ENCODE data around the gene SUSD1.
"Not testable (repeated sequence)": the region's sequence is repeated elsewhere in the genome, so short reads cannot be mapped to it uniquely, and the experiment has no call there.

Gene SUSD1

DNA sequence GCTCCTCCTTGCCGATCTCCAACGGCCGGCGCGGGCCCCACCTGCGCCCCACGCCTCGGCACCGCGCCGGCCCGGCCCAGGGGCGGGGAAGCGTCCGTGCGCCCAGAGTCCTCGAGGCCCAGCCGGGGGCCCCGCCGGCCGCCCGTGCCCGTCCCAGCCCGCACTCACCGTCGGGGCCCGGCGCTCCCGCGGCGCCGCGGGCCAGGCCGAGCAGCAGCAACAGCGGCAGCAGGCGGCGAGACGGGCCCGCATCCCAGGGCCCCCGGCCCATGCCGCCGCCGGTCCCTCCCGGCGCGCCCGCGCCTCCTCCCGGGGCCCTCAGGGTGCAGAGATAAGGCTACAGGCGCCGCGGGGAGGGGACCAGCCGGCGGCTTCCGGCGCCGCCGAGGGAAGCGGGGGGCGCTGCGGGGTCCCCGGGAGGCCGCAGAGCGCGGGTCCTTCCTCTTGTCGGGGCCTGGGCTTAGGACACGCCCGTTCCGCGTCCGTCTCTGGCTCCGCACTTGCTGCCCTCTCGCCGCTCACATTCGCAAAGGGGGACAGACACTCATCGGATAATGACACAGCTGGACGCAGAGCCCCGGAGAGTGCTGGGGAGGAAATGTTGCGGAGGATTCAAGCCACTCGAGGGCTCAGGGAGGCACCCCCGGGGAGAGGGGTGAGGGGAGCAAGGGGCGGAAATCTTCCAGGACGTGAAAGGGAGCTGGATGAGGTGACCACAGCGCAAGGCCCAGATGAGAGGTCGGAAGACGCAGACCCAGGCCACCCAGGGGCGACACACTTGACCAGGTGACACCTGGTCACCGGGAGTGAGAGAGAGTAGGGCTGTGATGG lies at the start of gene SUSD1:
Gene SUSD1 (minus strand): TSS at position 333 of the 831 bp plus-strand sequence. CDS start 62 bp downstream, at position 271.
- peak; percentile 48 for DNase-seq

DNA sequence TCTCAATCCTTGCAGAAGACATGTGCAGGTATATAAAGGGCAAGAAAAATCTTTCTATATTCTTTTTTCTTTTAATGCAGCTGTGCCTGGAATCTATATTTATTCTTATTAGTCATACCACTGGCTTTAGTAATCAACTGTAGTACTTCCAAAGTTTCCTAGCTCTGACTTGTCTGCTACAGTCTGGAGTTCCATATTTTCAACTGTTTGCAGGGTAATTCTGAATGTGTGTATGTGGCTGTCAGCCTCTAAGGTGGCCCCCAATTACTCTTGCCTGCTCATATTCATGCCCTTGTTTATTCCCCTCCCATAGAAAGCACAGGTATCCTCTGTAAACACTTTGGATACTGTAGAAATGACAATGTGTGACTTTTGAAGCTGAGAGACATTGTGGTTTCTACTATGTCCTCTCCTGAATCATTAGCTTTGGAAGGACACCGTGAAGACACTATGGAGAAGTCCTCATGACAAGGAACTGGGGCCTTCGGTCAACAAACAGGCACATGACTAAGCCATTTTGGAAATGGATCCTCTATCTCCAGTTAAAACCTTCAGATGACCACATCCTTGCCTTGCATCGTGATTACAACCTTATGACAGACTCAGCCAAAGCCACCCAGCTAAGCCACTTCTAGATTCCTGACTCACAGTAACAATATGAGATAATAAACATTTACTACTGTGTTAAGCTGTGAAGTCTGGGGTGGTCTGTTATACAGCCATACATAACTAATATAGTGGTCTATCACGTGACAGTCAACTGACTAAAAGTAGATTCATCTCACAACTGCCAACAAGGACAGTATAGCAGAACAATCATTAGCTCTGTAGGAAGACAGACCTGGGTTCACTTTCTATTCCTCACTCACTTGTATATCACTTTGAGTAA lies 49.5 kb upstream of the SUSD1 start:
- DNase-seq: no peak

- peak; percentile 28 for DNase-seq
Observed at GRCh38 chr9:112218908-112219307, 43.8 kb upstream of the SUSD1 start.

DNA sequence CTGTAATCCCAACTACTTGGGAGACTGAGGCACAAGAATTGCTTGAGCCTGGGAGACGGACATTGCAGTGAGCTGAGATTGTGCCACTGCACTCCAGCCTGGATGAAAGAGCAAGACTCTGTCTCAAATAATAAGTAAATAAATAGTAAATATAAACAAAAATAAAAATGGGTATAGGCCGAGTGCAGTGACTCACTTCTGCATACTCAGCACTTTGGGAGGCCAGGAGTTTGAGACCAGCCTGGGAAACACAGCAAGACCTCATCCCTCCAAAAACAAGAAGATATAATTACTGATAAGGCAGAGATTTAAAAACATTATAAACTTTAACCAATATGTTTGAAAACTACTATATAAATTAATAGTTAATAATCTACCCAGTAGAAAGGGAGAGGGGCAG lies 37.8 kb upstream of the SUSD1 start:
- no peak for DNase-seq

- DNase-seq: no peak
Observed at GRCh38 chr9:112207451-112207850, 32.4 kb upstream of the SUSD1 start.

GRCh38 chr9:112203536-112203935 lies 28.4 kb upstream of the SUSD1 start:
- no peak for DNase-seq

GRCh38 chr9:112200711-112201110 lies 25.6 kb upstream of the SUSD1 start:
- no peak for DNase-seq

DNA sequence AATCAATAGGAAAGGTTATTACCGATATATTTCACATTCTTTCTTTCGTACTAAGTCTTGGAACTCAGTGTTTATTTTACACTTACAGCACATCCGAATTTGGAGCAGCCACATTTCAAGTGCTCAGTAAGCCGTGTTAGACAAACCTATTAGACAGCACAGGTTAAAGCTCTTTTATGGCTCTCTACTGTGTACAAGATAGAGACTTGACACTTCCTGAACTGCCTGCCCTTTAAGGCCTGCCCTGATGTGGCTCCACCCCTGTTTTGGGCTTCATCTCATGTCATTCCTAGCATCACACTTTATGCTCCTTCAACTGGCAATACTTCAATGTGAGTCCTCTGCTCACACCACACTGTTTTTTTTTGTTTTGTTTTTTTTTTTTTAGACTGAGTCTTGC lies 23.5 kb upstream of the SUSD1 start:
- no peak for DNase-seq

DNA sequence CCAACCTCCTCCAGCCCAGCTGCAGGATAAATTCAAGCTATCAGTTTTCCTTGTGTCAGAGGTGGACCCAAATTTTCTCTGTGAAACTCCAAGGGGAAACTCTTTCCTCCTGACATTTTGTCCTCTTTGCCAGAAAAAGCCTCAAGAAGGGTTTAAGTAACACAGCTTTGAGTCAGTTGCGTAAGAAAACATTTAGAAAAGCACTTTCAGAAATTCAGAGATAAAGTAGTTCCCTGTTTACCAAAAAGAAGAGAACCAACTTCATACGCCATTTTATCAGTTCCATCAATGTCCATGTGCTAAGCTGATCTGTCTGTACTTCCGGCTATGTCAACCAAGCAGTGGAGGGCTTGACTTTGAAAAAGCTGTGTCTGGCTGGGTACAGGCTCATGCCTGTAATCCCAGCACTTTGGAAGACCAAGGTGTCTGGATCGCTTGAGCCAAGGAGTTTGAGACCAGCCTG lies 19.9 kb upstream of the SUSD1 start:
- no peak for DNase-seq

GRCh38 chr9:112193572-112194288 lies 18.6 kb upstream of the SUSD1 start:
- DNase-seq: no peak

- not testable (repeated sequence) for DNase-seq
Observed at GRCh38 chr9:112190320-112190719, 15.2 kb upstream of the SUSD1 start.

DNA sequence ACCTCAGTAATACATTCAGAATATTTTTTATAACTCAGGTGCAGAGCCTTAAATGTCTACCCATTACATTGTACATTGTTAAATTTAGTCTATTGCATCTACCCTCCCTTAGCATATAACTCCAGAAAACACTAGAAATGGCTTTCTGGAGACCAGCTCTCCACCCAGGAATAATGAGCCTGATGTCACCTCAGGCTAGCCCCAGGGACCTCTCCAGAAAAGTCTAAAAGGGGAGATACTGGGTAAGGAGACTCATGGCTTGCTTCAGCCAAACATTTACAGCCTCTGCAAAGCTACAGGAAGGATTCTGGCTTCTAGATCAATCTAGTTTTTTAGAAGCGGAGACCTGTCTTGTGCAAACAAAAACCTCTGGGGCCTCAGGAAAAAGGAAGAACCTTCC lies 13.8 kb upstream of the SUSD1 start:
- DNase-seq: no peak

GRCh38 chr9:112187404-112187803 lies 12.3 kb upstream of the SUSD1 start:
- no peak for DNase-seq

GRCh38 chr9:112186695-112187094 lies 11.6 kb upstream of the SUSD1 start:
- DNase-seq: no peak

GRCh38 chr9:112184946-112185345 lies 9.8 kb upstream of the SUSD1 start:
- DNase-seq: no peak

DNA sequence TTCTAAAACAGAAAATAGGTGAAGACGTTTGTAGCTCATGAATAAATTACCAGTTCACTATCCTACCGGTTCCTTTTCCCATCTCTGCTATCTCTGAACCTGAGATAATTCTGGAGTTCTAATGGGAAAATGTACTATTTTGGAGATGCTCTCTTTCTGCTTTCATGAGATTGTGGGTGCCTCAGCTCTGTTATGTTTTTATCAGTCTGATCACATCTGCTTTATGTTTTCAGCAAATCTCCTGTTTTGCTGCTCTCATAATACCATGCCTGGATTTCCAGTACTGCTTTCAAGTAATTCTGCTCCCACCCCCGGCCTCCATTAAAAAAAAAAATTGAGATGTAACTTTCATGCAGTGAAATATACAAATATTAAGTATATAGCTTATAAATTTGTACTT lies 9.1 kb upstream of the SUSD1 start:
- DNase-seq: no peak

- peak; percentile 72 for DNase-seq
Observed at GRCh38 chr9:112180387-112180881, 5.3 kb upstream of the SUSD1 start.

DNA sequence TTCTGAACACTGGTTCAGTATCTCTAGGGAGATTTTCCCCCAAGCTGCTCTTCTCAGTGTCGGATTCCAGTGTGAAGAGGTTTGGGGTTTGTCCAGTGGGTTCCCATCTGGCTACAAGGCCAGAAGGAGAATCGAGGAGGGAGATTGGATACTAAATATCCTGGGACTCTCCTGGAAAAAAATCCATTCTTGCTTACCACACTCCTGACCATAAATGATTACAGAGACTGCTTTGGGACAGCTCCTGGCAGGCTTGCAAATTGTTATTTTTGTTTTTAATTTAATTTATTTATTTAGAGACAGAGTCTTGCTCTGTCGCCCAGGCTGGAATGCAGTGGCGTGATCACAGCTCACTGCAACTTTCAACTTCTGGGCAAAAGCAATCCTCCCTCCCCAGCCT lies 4.7 kb upstream of the SUSD1 start:
- DNase-seq: no peak

- peak; percentile 63 for DNase-seq
Observed at GRCh38 chr9:112176524-112176923, 1.4 kb upstream of the SUSD1 start.

- DNase-seq: no peak
Observed at GRCh38 chr9:112175796-112176315, 759 bp upstream of the SUSD1 start.

- peak; percentile 83 for DNase-seq
Observed at GRCh38 chr9:112174222-112174964, 704 bp downstream of the SUSD1 start.

All from CD4-positive, alpha-beta T cell treated with Interleukin-12 subunit alpha and Interleukin-12 subunit beta, for 1 hour (primary cell).